Stimulated activated CD4-positive, alpha-beta T cell treated with anti-CD3 and anti-CD28 coated beads, Interleukin-2, amount 100 ng/mL, for 4 hours (primary cell): ENCODE results near the gene NSD2.
A peak's percentile ranks its signal among the peaks of the same experiment; 100 is the strongest.
"Not testable (repeated sequence)": the region's sequence is repeated elsewhere in the genome, so short reads cannot be mapped to it uniquely, and the experiment has no call there.

Experiments
- DNase-seq: peaks from one replicate; pipeline ENCODE4 v3.0.0-alpha.2; 2020; ENCODE audit warnings: low read depth

The NSD2 gene

GRCh38 chr4:1870578-1871443, at the start of gene NSD2:
Gene NSD2, plus strand, starts transcription at chr4:1871393. Its CDS starts 29,262 bp downstream, at chr4:1900655.
- DNase-seq, result peak; percentile 86

- DNase-seq, result no peak
Measured at GRCh38 chr4:1821679-1822567, 49.3 kb upstream of the NSD2 start.

GRCh38 chr4:1822568-1823544, 48.3 kb upstream of the NSD2 start:
- DNase-seq, result no peak

- DNase-seq, result no peak
Measured at GRCh38 chr4:1823545-1823932, 47.7 kb upstream of the NSD2 start.

GRCh38 chr4:1824746-1825145, 46.4 kb upstream of the NSD2 start:
- DNase-seq, result no peak

- no peak for DNase-seq
Measured at GRCh38 chr4:1825326-1825725, 45.9 kb upstream of the NSD2 start.

- DNase-seq, result no peak
Measured at GRCh38 chr4:1826531-1827350, 44.5 kb upstream of the NSD2 start.

- no peak for DNase-seq
Measured at GRCh38 chr4:1830234-1830633, 41.0 kb upstream of the NSD2 start.

- DNase-seq, result no peak
Measured at GRCh38 chr4:1830642-1831228, 40.5 kb upstream of the NSD2 start.

- no peak for DNase-seq
Measured at GRCh38 chr4:1831331-1831730, 39.9 kb upstream of the NSD2 start.

GRCh38 chr4:1832690-1833089, 38.5 kb upstream of the NSD2 start:
- DNase-seq, result no peak

GRCh38 chr4:1833307-1834046, 37.7 kb upstream of the NSD2 start:
- no peak for DNase-seq

GRCh38 chr4:1834047-1834775, 37.0 kb upstream of the NSD2 start:
- no peak for DNase-seq

GRCh38 chr4:1835836-1836235, 35.4 kb upstream of the NSD2 start:
- DNase-seq, result not testable (repeated sequence)

GRCh38 chr4:1836650-1837049, 34.5 kb upstream of the NSD2 start:
- DNase-seq, result no peak

- no peak for DNase-seq
Measured at GRCh38 chr4:1837069-1837468, 34.1 kb upstream of the NSD2 start.

- DNase-seq, result no peak
Measured at GRCh38 chr4:1839282-1839681, 31.9 kb upstream of the NSD2 start.

GRCh38 chr4:1841201-1841886, 29.8 kb upstream of the NSD2 start:
- no peak for DNase-seq

- DNase-seq, result no peak
Measured at GRCh38 chr4:1841887-1842210, 29.3 kb upstream of the NSD2 start.
